ENCODE measurements around the gene MMD2.

The MMD2 gene

DNA sequence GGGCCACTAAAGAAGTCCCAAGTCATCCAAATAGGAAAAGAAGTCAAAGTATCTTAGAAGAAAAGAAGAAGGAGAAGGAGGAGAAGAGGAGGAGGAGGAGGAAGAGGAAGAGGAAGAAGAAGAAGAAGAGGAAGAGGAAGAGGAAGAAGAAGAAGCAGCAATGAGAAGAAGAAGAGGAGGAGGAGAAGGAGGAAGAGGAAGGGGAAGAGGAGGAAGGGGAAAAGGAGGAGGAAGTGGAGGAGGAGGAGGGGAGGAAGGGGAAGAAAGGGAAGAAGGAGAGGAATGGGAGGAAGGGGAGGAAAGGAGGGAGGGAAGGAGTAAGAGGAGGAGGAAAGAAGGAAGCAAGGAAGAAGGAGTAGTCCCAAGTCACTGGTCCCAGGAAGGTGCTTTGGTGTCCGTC, 53.8 kb downstream of the MMD2 start:
- TF ChIP-seq, protein P1, sequence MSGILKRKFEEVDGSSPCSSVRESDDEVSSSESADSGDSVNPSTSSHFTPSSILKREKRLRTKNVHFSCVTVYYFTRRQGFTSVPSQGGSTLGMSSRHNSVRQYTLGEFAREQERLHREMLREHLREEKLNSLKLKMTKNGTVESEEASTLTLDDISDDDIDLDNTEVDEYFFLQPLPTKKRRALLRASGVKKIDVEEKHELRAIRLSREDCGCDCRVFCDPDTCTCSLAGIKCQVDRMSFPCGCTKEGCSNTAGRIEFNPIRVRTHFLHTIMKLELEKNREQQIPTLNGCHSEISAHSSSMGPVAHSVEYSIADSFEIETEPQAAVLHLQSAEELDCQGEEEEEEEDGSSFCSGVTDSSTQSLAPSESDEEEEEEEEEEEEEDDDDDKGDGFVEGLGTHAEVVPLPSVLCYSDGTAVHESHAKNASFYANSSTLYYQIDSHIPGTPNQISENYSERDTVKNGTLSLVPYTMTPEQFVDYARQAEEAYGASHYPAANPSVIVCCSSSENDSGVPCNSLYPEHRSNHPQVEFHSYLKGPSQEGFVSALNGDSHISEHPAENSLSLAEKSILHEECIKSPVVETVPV (CRISPR knock-in tag; IDR thresholded peaks at IDR 0.05), result no peak
- TF ChIP-seq ZNF8 (CRISPR knock-in tag; IDR thresholded peaks at IDR 0.05) (no peak), ZNF70 (CRISPR knock-in tag; IDR thresholded peaks at IDR 0.05) (no peak), ESRRG (CRISPR knock-in tag; IDR thresholded peaks at IDR 0.05) (no peak), TOX (CRISPR knock-in tag; IDR thresholded peaks at IDR 0.05; ENCODE audit: borderline replicate concordance) (no peak), PPARA (CRISPR knock-in tag; IDR thresholded peaks at IDR 0.05; ENCODE audit: borderline replicate concordance) (no peak), TCF4 (CRISPR knock-in tag; IDR thresholded peaks at IDR 0.05; ENCODE audit: borderline replicate concordance) (no peak), ZFP3 (CRISPR knock-in tag; IDR thresholded peaks at IDR 0.05) (no peak), ZFP30 (CRISPR knock-in tag; IDR thresholded peaks at IDR 0.05) (no peak), CSDC2 (CRISPR knock-in tag; IDR thresholded peaks at IDR 0.05) (no peak), ZNF565 (CRISPR knock-in tag; conservative IDR thresholded peaks at IDR 0.05; ENCODE audit: low read depth) (no peak), RARB (CRISPR knock-in tag; IDR thresholded peaks at IDR 0.05) (no peak), GLIS3 (CRISPR knock-in tag; IDR thresholded peaks at IDR 0.05) (no peak)
- TF ChIP-seq, protein P2, sequence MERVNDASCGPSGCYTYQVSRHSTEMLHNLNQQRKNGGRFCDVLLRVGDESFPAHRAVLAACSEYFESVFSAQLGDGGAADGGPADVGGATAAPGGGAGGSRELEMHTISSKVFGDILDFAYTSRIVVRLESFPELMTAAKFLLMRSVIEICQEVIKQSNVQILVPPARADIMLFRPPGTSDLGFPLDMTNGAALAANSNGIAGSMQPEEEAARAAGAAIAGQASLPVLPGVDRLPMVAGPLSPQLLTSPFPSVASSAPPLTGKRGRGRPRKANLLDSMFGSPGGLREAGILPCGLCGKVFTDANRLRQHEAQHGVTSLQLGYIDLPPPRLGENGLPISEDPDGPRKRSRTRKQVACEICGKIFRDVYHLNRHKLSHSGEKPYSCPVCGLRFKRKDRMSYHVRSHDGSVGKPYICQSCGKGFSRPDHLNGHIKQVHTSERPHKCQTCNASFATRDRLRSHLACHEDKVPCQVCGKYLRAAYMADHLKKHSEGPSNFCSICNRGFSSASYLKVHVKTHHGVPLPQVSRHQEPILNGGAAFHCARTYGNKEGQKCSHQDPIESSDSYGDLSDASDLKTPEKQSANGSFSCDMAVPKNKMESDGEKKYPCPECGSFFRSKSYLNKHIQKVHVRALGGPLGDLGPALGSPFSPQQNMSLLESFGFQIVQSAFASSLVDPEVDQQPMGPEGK (CRISPR knock-in tag; IDR thresholded peaks at IDR 0.05; ENCODE audit: borderline replicate concordance), result no peak
- no peak for ATAC-seq

DNA sequence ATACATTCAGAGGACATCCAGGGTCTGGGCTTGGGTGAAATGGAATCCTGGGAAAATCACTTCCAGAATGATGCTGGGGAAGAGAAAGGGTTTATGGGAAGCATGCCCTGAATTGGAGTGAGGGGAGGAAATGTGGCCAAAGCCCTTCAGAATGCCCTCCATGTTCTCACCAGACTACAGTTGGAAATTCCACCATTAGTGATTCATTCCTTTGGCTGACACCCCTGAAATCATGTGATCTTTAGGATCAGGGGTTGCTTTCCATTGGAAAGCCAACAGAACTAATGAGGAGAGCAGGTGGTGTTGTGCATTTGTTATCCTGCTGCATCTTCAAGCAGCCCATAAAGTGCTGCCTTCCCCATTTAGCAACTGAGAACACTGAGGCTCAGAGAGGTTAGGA, 54.6 kb downstream of the MMD2 start:
- TF ChIP-seq, protein P3, sequence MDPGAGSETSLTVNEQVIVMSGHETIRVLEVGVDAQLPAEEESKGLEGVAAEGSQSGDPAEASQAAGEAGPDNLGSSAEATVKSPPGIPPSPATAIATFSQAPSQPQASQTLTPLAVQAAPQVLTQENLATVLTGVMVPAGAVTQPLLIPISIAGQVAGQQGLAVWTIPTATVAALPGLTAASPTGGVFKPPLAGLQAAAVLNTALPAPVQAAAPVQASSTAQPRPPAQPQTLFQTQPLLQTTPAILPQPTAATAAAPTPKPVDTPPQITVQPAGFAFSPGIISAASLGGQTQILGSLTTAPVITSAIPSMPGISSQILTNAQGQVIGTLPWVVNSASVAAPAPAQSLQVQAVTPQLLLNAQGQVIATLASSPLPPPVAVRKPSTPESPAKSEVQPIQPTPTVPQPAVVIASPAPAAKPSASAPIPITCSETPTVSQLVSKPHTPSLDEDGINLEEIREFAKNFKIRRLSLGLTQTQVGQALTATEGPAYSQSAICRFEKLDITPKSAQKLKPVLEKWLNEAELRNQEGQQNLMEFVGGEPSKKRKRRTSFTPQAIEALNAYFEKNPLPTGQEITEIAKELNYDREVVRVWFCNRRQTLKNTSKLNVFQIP (CRISPR knock-in tag; IDR thresholded peaks at IDR 0.05; ENCODE audit: borderline replicate concordance, low read depth), result no peak
- TF ChIP-seq TOX (CRISPR knock-in tag; IDR thresholded peaks at IDR 0.05; ENCODE audit: borderline replicate concordance), result no peak
- TF ChIP-seq TCF4 (CRISPR knock-in tag; IDR thresholded peaks at IDR 0.05; ENCODE audit: borderline replicate concordance), result no peak
- TF ChIP-seq, protein P4, sequence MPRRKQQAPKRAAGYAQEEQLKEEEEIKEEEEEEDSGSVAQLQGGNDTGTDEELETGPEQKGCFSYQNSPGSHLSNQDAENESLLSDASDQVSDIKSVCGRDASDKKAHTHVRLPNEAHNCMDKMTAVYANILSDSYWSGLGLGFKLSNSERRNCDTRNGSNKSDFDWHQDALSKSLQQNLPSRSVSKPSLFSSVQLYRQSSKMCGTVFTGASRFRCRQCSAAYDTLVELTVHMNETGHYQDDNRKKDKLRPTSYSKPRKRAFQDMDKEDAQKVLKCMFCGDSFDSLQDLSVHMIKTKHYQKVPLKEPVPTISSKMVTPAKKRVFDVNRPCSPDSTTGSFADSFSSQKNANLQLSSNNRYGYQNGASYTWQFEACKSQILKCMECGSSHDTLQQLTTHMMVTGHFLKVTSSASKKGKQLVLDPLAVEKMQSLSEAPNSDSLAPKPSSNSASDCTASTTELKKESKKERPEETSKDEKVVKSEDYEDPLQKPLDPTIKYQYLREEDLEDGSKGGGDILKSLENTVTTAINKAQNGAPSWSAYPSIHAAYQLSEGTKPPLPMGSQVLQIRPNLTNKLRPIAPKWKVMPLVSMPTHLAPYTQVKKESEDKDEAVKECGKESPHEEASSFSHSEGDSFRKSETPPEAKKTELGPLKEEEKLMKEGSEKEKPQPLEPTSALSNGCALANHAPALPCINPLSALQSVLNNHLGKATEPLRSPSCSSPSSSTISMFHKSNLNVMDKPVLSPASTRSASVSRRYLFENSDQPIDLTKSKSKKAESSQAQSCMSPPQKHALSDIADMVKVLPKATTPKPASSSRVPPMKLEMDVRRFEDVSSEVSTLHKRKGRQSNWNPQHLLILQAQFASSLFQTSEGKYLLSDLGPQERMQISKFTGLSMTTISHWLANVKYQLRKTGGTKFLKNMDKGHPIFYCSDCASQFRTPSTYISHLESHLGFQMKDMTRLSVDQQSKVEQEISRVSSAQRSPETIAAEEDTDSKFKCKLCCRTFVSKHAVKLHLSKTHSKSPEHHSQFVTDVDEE (CRISPR knock-in tag; IDR thresholded peaks at IDR 0.05), result no peak
- no peak for TF ChIP-seq ESRRG (CRISPR knock-in tag; IDR thresholded peaks at IDR 0.05)
- TF ChIP-seq, protein P1 (CRISPR knock-in tag; IDR thresholded peaks at IDR 0.05), result no peak
- no peak for TF ChIP-seq ZFP3 (CRISPR knock-in tag; IDR thresholded peaks at IDR 0.05)
- no peak for TF ChIP-seq PPARA (CRISPR knock-in tag; IDR thresholded peaks at IDR 0.05; ENCODE audit: borderline replicate concordance)
- TF ChIP-seq ZNF70 (CRISPR knock-in tag; IDR thresholded peaks at IDR 0.05), result no peak
- TF ChIP-seq GLIS3 (CRISPR knock-in tag; IDR thresholded peaks at IDR 0.05), result no peak
- no peak for TF ChIP-seq BACH2 (CRISPR knock-in tag; IDR thresholded peaks at IDR 0.05; ENCODE audit: borderline replicate concordance)
- no peak for TF ChIP-seq ZC3H10 (CRISPR knock-in tag; IDR thresholded peaks at IDR 0.05)
- TF ChIP-seq ISL1 (CRISPR knock-in tag; IDR thresholded peaks at IDR 0.05), result no peak
- no peak for TF ChIP-seq ARNTL (CRISPR knock-in tag; IDR thresholded peaks at IDR 0.05; ENCODE audit: borderline replicate concordance, low read depth)
- TF ChIP-seq CSDC2 (CRISPR knock-in tag; IDR thresholded peaks at IDR 0.05), result no peak
- TF ChIP-seq, protein P2 (CRISPR knock-in tag; IDR thresholded peaks at IDR 0.05; ENCODE audit: borderline replicate concordance), result no peak
- no peak for ATAC-seq

All from SK-N-SH treated with all-trans-retinoic acid at 6 μM for 48 hours (cell line).